ENCODE data around the gene SPON2. TPM values are rescaled to one million over a fixed set of nuclear protein-coding genes. Genes with fewer than 3 reads are reported as not detected.
"Not testable (repeated sequence)": the region's sequence is repeated elsewhere in the genome, so short reads cannot be mapped to it uniquely, and the experiment has no call there.

The SPON2 gene
- total RNA-seq, 2 experiments from 2014 or later: 3.2 to 4.2 TPM

DNA sequence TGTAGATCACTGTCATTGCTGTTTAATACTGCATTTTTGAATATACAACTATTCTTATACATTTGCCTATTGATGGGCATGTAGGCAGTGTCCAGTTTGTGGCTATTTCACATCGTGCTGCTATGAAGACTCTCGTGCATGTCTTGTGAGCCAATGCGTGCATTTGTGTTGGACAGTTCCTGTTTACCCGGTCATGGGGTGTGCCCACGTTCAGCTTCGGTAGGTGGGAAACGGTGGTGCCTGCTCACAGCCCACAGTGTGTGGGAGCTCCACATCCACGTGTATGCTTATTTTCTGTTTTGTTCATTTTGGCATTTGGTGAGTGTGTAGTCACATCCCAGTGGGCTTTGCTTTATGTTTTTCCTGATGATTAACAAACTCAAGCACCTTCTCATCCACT is 39.4 kb downstream of the SPON2 start:
- CTCF ChIA-PET: interaction anchor here (1.0 kb wide), 1 partner anchor 135 kb away, joined by 4 read pairs; no protein-coding TSS in a partner anchor
- POLR2A ChIA-PET: no interaction called here

DNA sequence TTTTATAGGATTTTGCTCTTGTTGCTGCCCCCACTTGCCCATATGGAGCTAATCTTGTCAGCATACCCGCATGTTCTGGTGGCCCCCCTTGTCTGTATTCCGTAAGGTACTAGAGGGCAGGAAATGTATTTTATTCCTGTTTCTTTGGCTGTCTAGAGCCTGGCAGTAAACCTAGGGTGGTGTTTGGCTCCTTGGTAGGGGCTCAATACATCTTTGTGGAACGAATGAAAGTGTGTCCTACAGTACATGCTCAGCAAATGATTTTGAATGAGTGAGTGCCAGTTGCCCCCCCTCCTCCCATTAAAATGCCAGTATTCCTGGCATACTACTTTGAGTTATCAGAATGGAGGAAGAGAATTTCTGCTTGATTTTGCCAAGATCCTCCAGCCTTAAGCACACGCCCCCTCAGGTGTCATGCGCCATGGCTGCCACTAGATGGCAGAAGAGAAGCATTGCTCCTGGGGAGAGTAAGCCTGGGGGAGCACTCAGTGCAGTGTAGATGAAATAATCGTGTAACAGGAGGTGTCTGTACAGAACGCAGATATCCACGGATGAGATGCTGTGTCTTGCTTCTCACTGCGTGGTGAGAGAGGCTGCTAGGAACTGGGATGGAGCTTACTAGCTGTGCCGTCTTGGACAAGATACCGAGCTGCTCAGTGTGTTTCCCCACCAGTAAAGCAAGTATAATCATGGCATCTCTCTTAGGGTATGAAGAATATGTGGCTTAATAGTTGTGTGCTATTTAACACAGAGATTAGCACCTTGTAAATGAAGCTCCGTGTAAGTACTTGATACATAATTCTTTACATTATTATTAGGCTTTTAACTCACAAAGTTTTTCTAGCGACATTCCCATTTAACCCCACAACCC is 41.8 kb downstream of the SPON2 start:
- CTCF ChIA-PET: interaction anchor here (0.6 to 5.0 kb wide), 20 partner anchors 9 to 388 kb away, joined by 3 to 22 read pairs (median 4); partner anchors contain the start of gene UVSSA
- POLR2A ChIA-PET: no interaction called here

DNA sequence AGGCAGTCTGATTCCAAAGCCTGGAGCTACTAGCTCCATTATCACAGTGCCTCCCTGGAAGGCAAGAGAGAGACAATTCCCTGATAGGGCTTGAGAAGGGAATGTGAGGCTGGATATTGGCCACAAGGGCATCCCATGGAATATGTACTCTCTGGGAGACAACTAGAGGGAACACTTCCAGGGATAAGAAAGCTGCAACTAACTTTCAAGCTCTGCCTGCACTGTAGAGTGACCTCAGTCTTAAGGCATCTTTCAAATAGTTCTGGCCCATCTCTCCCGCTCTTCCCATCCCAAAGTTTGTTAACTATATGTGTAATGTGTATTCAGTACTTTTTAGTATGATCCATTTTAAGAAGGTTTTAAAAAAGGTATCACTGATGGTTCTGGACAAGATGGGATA is 45.9 kb downstream of the SPON2 start:
- POLR2A ChIA-PET: interaction anchor here (0.5 kb wide), 1 partner anchor 121 kb away, joined by 4 read pairs; no protein-coding TSS in a partner anchor
- CTCF ChIA-PET: interaction anchor here (5.0 kb wide), 1 partner anchor 141 kb away, joined by 22 read pairs; no protein-coding TSS in a partner anchor

DNA sequence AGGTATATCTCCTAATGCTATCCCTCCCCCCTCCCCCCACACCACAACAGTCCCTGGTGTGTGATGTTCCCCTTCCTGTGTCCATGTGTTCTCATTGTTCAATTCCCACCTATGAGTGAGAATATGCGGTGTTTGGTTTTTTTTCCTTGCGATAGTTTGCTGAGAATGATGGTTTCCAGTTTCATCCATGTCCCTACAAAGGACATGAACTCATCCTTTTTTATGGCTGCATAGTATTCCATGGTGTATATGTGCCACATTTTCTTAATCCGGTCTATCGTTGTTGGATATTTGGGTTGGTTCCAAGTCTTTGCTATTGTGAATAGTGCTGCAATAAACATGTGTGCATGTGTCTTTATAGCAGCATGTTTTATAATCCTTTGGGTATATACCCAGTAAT is 46.9 kb downstream of the SPON2 start:
- POLR2A ChIA-PET, CTCF ChIA-PET: not testable (repeated sequence)

DNA sequence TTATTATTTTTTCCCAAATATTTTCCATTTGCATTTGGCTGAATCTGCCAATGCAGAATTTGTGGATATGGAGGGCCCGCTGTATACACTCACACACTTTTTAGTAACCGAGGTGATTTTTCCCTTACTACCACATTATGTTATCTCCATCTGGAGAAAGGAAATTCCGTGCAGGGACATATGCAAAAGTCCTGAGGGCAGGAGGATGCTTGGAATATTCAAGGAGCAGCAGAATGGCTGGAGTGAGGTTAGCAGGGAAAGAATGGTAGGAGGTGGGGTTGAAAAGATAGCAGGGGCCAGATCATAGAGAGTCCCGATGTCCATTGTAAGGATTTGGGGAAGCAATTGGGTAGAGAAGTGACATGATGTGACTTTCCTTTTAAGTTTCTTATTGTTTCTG is 47.6 kb downstream of the SPON2 start:
- ChIA-PET CTCF (no interaction called here), POLR2A (no interaction called here)

DNA sequence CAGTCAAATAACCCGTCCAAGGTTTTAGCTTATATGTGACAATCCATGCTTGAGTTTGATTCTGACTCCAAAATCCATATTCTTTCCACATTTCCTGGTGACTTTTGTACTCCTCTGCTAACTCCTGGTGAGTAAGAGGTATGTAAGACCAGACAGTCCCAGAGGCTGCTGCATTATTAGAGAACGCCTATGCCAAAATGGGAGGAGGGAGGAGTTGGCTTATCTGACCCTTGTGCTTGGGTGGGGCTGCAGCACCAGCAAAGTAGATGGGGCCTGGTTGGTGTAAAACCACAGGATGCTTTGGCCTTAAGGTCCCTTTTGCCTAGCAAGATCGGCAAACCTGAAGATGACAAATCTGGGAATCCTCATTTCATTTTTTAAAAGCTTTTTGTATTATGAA is 49.9 kb downstream of the SPON2 start:
- POLR2A ChIA-PET: no interaction called here
- CTCF ChIA-PET: interaction anchor here (0.7 kb wide), 1 partner anchor 142 kb away, joined by 3 read pairs; no protein-coding TSS in a partner anchor

Other genes with a start within 250 kb of the SPON2 start
- gene GAK, start 240.3 kb downstream of the SPON2 start, total RNA-seq: 100 to 1,000 TPM; 101 to 105 TPM
- 10 to 100 TPM; 16.9 to 17.3 TPM for gene TMEM175, start 240.1 kb downstream of the SPON2 start, total RNA-seq
- 10 to 100 TPM; 15.0 to 15.3 TPM for gene DGKQ, start 199.0 kb downstream of the SPON2 start, total RNA-seq
- gene IDUA, start 185.5 kb downstream of the SPON2 start, total RNA-seq: 10 to 100 TPM; 11.5 to 13.4 TPM
- gene SLC26A1, start 179.2 kb downstream of the SPON2 start, total RNA-seq: not detected
- gene FGFRL1, start 161.0 kb downstream of the SPON2 start, total RNA-seq: 10 to 100 TPM; 17.7 to 18.7 TPM
- 1 to 10 TPM; 1.1 to 1.6 TPM for gene RNF212, start 59.0 kb downstream of the SPON2 start, total RNA-seq
- 100 to 1,000 TPM; 129 to 133 TPM for gene CTBP1, start 76.5 kb upstream of the SPON2 start, total RNA-seq
- 10 to 100 TPM; 54.6 to 57.2 TPM for gene MAEA, start 117.3 kb upstream of the SPON2 start, total RNA-seq
- 10 to 100 TPM; 15.2 to 17.0 TPM for gene UVSSA, start 174.6 kb upstream of the SPON2 start, total RNA-seq
- not detected for gene NKX1-1, start 233.9 kb upstream of the SPON2 start, total RNA-seq

Data from activated CD8-positive, alpha-beta memory T cell treated with anti-CD3 and anti-CD28 coated beads for 36 hours (primary cell).